ENCODE measurements around the gene KIF2A.
"Not testable (repeated sequence)": the region's sequence is repeated elsewhere in the genome, so short reads cannot be mapped to it uniquely, and the experiment has no call there.

KIF2A gene

GRCh38 chr5:62286834-62287233 lies 19.2 kb upstream of the KIF2A start:
- DNase-seq (ENCODE audit: low read depth, low spot score) = no peak
- in situ Hi-C loops (cut with HindIII; ENCODE audit: low sequenced_read_pairs) = no loop called here
- TF ChIP-seq, protein P1, sequence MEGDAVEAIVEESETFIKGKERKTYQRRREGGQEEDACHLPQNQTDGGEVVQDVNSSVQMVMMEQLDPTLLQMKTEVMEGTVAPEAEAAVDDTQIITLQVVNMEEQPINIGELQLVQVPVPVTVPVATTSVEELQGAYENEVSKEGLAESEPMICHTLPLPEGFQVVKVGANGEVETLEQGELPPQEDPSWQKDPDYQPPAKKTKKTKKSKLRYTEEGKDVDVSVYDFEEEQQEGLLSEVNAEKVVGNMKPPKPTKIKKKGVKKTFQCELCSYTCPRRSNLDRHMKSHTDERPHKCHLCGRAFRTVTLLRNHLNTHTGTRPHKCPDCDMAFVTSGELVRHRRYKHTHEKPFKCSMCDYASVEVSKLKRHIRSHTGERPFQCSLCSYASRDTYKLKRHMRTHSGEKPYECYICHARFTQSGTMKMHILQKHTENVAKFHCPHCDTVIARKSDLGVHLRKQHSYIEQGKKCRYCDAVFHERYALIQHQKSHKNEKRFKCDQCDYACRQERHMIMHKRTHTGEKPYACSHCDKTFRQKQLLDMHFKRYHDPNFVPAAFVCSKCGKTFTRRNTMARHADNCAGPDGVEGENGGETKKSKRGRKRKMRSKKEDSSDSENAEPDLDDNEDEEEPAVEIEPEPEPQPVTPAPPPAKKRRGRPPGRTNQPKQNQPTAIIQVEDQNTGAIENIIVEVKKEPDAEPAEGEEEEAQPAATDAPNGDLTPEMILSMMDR (IDR thresholded peaks at IDR 0.05; ENCODE audit: low read depth, low read length) = no peak
- H3K4me3 ChIP-seq (ENCODE audit: low read depth, low read length) = no peak overlapping the region

- in situ Hi-C loops (cut with HindIII; ENCODE audit: low sequenced_read_pairs) = no loop called here
- TF ChIP-seq, protein P1 (IDR thresholded peaks at IDR 0.05; ENCODE audit: low read depth, low read length) = no peak
- no peak overlapping the region for H3K4me3 ChIP-seq (ENCODE audit: low read depth, low read length)
- DNase-seq (ENCODE audit: low read depth, low spot score) = no peak
Observed at GRCh38 chr5:62287237-62287636, 18.8 kb upstream of the KIF2A start.

DNA sequence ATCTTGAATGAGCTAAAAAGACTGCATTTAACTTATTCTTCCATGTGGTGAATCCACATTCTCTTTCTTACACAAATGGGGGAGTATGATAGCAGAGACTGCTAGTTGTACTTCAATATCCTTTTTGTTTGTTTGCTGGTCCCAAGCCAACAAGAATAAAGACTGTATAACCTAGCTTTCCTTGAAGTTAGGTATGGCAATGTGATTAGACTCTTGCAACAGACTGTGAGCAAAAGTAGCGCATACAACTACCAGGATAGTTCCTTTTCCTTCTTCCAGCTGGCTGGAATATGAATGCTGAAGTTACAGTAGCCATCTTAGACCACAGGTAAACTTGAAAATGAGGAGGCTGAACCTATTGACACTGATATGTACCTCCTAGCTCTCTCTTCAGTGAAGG lies 17.9 kb upstream of the KIF2A start:
- no peak for DNase-seq (ENCODE audit: low read depth, low spot score)
- in situ Hi-C loops (cut with HindIII; ENCODE audit: low sequenced_read_pairs) = no loop called here
- TF ChIP-seq, protein P1 (IDR thresholded peaks at IDR 0.05; ENCODE audit: low read depth, low read length) = no peak
- H3K4me3 ChIP-seq (ENCODE audit: low read depth, low read length) = no peak overlapping the region

DNA sequence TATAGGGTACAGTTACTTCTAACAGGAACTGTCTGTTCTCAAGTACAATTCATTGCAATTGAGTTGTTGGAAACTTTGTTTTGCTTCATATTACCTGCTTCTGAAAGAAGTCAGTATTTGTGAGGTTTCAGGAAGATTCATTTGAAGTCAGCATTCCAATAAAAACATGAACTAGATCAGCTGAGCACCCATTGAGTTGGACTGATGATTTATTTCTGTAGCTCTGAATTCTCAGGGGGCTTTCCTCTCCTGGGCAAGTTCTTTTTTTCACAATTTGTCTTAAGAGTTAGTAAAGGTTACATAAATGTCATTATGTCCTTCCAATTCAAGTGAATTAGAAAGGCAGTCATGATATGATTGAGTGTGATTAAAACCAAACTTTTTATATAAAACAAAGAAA lies 16.2 kb upstream of the KIF2A start:
- H3K4me3 ChIP-seq (ENCODE audit: low read depth, low read length) = no peak overlapping the region
- in situ Hi-C loops (cut with HindIII; ENCODE audit: low sequenced_read_pairs) = no loop called here
- no peak for DNase-seq (ENCODE audit: low read depth, low spot score)
- TF ChIP-seq, protein P1 (IDR thresholded peaks at IDR 0.05; ENCODE audit: low read depth, low read length) = no peak

- DNase-seq (ENCODE audit: low read depth, low spot score); in situ Hi-C loops (cut with HindIII; ENCODE audit: low sequenced_read_pairs); H3K4me3 ChIP-seq (ENCODE audit: low read depth, low read length): not testable (repeated sequence)
Observed at GRCh38 chr5:62291829-62292228, 14.2 kb upstream of the KIF2A start.

- H3K4me3 ChIP-seq (ENCODE audit: low read depth, low read length) = no peak overlapping the region
- peak; percentile 28 for DNase-seq (ENCODE audit: low read depth, low spot score)
- TF ChIP-seq, protein P1 (IDR thresholded peaks at IDR 0.05; ENCODE audit: low read depth, low read length) = no peak
- in situ Hi-C loops (cut with HindIII; ENCODE audit: low sequenced_read_pairs) = no loop called here
Observed at GRCh38 chr5:62296998-62297397, 9.0 kb upstream of the KIF2A start.

DNA sequence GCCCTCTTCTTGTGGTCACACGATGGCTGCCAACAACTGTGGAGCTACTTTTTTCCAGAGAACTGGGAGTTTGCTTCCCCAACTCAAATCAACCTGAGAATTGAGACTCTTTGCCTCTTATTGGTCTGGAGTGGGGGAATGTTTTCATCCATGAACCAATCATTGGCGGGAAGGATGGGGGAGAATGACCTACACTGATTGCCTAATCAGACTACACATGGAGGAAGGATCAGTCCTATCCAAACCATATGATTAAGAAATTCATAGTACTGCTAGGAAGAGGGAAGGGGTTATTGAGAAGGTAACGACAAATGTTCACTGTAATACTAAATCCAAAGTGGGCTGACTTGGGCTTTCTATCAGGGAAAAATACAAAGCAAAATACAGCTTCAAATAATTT lies 7.9 kb upstream of the KIF2A start:
- no peak for DNase-seq (ENCODE audit: low read depth, low spot score)
- no peak overlapping the region for H3K4me3 ChIP-seq (ENCODE audit: low read depth, low read length)
- TF ChIP-seq, protein P1 (IDR thresholded peaks at IDR 0.05; ENCODE audit: low read depth, low read length) = no peak
- in situ Hi-C loops (cut with HindIII; ENCODE audit: low sequenced_read_pairs) = no loop called here
